HG03521 (cell line): ENCODE results near the gene SLC3A2.

Experiments used
- ATAC-seq: cut with Tn5 transposase; IDR thresholded peaks from one replicate; pipeline ENCODE4 v1.9.1; 2021; ENCODE audit warnings: mild to moderate bottlenecking, moderate library complexity; ENCODE audit not compliant: unreplicated experiment

Gene SLC3A2

GRCh38 chr11:62908468-62909072, 27.9 kb downstream of the SLC3A2 start:
- ATAC-seq: no peak

GRCh38 chr11:62909107-62909894, 28.6 kb downstream of the SLC3A2 start:
- no peak for ATAC-seq

- no peak for ATAC-seq
These were observed 29.6 kb downstream of the SLC3A2 start for GRCh38 chr11:62910141-62910882.

GRCh38 chr11:62911137-62912130, 30.7 kb downstream of the SLC3A2 start:
- no peak for ATAC-seq

- ATAC-seq: no peak
These were observed 31.6 kb downstream of the SLC3A2 start for GRCh38 chr11:62912268-62912667.

- no peak for ATAC-seq
These were observed 33.7 kb downstream of the SLC3A2 start for GRCh38 chr11:62914416-62914815.

- ATAC-seq: no peak
These were observed 37.3 kb downstream of the SLC3A2 start for GRCh38 chr11:62917906-62918502.

- ATAC-seq: no peak
These were observed 37.8 kb downstream of the SLC3A2 start for GRCh38 chr11:62918531-62918930.

GRCh38 chr11:62919476-62919875, 38.8 kb downstream of the SLC3A2 start:
- no peak for ATAC-seq

GRCh38 chr11:62919898-62920640, 39.4 kb downstream of the SLC3A2 start:
- no peak for ATAC-seq

GRCh38 chr11:62921201-62921572, 40.5 kb downstream of the SLC3A2 start, which contains the start of gene CHRM1:
CHRM1 (minus strand) TSS chr11:62921363; CDS start chr11:62911100, 10,263 bp downstream.
- ATAC-seq: no peak

GRCh38 chr11:62921573-62922188, 41.0 kb downstream of the SLC3A2 start:
- no peak for ATAC-seq

- no peak for ATAC-seq
These were observed 41.5 kb downstream of the SLC3A2 start for GRCh38 chr11:62922189-62922589.

- ATAC-seq: no peak
These were observed 42.1 kb downstream of the SLC3A2 start for GRCh38 chr11:62922653-62923431.

GRCh38 chr11:62923601-62924411, 43.1 kb downstream of the SLC3A2 start:
- no peak for ATAC-seq

- no peak for ATAC-seq
These were observed 44.6 kb downstream of the SLC3A2 start for GRCh38 chr11:62925308-62925707.
